Coronary artery (tissue), 2 donors: Measurements from ENCODE around the gene ZNF354C.
"Not testable (repeated sequence)": the region's sequence is repeated elsewhere in the genome, so short reads cannot be mapped to it uniquely, and the experiment has no call there.

Experiments used
- DNase-seq: peaks from one replicate; pipeline ENCODE4 v3.0.0-alpha.2; 2017; ENCODE audit warnings: low spot score
- H3K27ac ChIP-seq, 2 donors: fragments of 200-600 bp; sonication (generic); one replicate each; pipeline ENCODE4 v1.5.1; 2016 to 2019
- H3K4me3 ChIP-seq: fragments of 200-600 bp; sonication (generic); 2 replicates; pipeline ENCODE4 v1.5.1; 2016; ENCODE audit warnings: mild to moderate bottlenecking, moderate library complexity
- TF ChIP-seq, protein P1 (sequence below): fragments of 200-600 bp; sonication (generic); IDR thresholded peaks from one replicate; pipeline ENCODE4 v1.5.1; 2019; ENCODE audit warnings: antibody characterized with exemption

Gene ZNF354C

DNA sequence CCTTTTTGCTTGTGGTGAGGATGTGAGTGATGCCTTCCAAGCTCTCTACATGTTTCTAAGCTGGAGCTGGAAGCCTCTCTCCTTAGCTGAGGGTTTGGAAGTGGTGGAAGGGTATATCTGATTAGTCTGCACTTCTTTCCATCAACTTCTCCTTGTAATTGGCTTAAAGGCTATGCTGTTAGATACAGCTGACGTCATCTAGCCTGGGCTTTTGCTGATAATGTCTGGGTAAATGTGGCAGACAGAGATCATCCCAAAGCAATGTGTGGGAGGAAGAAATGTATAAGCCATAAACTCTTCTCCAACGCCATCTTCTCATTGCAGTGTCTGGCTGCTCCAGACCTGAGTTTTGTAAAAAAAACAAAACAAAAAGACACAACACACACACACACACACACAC lies 29.3 kb downstream of the ZNF354C start:
- no peak overlapping the region for H3K27ac ChIP-seq
- H3K4me3 ChIP-seq, result no peak overlapping the region
- TF ChIP-seq, protein P1, sequence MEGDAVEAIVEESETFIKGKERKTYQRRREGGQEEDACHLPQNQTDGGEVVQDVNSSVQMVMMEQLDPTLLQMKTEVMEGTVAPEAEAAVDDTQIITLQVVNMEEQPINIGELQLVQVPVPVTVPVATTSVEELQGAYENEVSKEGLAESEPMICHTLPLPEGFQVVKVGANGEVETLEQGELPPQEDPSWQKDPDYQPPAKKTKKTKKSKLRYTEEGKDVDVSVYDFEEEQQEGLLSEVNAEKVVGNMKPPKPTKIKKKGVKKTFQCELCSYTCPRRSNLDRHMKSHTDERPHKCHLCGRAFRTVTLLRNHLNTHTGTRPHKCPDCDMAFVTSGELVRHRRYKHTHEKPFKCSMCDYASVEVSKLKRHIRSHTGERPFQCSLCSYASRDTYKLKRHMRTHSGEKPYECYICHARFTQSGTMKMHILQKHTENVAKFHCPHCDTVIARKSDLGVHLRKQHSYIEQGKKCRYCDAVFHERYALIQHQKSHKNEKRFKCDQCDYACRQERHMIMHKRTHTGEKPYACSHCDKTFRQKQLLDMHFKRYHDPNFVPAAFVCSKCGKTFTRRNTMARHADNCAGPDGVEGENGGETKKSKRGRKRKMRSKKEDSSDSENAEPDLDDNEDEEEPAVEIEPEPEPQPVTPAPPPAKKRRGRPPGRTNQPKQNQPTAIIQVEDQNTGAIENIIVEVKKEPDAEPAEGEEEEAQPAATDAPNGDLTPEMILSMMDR, result no peak
- no peak for DNase-seq

DNA sequence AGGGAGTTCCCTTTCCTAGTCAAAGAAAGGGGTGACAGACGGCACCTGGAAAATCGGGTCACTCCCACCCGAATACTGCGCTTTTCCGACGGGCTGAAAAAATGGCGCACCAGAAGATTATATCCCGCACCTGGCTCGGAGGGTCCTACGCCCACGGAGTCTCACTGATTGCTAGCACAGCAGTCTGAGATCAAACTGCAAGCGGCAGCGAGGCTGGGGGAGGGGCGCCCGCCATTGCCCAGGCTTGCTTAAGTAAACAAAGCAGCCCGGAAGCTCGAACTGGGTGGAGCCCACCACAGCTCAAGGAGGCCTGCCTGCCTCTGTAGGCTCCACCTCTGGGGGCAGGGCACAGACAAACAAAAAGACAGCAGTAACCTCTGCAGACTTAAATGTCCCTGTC lies 41.1 kb downstream of the ZNF354C start:
- H3K27ac ChIP-seq, H3K4me3 ChIP-seq, DNase-seq: not testable (repeated sequence)

DNA sequence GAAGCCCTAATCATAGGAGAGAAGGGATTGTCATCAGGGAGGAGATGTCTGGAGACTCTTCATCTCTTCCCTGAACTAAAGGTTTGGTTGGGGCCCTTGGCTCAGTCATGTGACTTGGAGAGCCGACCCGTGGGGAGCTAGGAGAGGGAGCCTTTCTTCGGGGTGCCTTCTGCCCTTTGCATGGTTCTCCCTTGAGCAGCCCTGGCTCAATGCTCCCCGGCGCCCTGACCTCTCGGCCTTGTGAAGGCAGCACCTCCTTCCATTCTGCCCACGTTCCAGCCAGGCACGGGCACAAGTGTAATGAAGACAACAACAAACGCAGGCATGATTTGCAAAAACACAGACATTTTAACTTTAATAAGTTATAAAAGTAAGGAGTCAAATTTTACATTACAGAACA lies 50.4 kb downstream of the ZNF354C start:
- peak; percentile 66 for DNase-seq
- TF ChIP-seq, protein P1, result no peak
- H3K4me3 ChIP-seq, result no peak overlapping the region
- H3K27ac ChIP-seq, result no peak overlapping the region

DNA sequence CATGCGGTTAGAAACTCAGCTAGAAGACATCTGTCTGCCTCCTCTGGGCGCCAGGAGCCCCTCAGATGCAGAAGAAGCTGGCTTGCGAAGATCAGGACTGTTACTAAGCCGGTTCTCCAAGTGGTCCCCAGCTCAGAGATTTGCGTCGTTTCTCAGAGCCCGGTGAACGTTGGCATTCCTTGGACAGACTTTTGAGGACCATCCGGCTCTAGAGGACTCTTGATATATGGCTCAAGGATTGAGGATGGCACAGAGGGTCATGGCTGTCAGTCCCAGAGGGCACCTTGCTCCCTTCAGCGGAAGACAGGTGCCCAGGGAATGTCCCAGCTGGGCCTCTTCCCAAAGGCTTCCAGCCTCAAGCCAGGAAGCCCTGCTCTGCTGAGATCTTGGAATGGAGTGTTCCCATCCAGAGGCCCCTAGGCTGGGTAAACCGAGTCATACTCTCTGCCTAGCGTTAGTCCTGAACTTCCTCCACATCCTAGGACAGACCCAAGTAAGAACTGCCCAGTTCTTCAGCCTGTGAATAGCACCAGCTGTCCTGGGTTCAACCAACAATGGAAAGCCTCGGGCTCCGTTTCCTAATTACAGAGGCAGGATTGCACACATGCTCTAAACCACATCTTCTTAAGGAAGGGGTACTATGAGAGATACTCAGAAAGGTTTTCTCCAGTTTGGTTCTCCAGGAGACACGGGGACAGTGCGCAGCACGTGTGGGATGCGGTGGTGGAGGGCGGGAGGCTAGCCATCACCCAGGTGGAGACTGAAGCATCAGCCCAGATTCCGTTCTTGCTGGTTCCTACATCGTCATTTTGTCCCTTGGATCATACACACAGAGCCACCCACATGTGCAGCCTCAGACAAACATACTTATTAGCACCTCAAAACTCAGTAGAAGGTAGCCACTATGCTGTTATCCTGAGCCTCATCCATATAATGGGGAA lies 51.4 kb downstream of the ZNF354C start:
- H3K27ac ChIP-seq, result no peak overlapping the region
- no peak overlapping the region for H3K4me3 ChIP-seq
- TF ChIP-seq, protein P1, result no peak
- peak; percentile 57 for DNase-seq

DNA sequence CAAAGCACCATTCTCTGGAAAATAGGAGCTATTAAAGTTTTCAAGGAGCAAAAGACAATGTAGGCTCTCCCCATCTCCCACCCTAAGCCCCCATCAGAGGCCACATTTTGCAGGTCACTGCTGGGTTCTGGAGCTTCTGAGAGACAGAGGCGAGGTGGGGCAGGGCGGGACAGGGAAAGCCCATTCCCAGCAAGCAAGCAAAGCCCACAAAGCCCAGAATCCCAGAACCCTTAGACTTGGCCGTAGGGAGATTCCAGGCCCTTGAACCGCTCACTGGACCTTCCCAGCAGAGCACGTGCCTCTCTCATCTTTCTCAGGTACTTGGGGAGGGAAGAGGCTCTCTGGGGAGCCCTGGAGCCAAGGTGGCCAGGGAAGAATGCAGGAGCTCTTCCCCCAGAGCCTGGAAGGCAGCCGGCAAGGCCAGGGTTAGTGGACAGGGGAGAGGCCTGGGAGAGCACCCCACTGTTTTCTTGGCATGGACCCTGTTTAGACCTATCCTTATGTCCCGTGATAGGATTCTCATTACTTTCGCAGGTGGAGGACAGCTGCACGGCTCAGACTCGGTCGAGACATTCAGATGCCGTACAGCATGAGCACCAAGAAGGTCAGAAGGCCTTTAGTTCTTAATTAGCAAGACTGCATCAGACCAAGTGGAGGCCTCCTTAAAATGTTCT lies 52.4 kb downstream of the ZNF354C start:
- no peak for DNase-seq
- TF ChIP-seq, protein P1, result no peak
- no peak overlapping the region for H3K27ac ChIP-seq
- no peak overlapping the region for H3K4me3 ChIP-seq

DNA sequence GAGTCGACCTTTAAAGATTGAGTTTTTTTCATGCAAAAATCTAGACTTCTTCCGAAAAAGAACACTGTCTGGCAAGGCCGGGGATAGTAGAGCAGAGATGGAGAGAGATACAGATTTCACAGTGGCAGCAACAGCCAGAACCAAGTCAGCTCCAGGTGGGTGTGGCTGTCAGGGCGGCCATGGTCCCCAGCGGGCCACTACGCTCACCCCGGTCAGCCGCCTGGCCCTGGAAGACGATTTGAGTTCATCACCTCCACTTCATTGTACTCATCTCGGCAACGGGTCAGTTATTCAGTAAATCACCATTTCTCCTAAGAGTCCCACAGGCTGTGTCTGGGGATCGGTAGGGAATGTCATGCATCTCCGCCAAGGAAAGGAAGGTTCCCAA lies 53.0 kb downstream of the ZNF354C start:
- Histone ChIP-seq H3K27ac (no peak overlapping the region), H3K4me3 (no peak overlapping the region)
- DNase-seq, result no peak
- TF ChIP-seq, protein P1, result no peak

DNA sequence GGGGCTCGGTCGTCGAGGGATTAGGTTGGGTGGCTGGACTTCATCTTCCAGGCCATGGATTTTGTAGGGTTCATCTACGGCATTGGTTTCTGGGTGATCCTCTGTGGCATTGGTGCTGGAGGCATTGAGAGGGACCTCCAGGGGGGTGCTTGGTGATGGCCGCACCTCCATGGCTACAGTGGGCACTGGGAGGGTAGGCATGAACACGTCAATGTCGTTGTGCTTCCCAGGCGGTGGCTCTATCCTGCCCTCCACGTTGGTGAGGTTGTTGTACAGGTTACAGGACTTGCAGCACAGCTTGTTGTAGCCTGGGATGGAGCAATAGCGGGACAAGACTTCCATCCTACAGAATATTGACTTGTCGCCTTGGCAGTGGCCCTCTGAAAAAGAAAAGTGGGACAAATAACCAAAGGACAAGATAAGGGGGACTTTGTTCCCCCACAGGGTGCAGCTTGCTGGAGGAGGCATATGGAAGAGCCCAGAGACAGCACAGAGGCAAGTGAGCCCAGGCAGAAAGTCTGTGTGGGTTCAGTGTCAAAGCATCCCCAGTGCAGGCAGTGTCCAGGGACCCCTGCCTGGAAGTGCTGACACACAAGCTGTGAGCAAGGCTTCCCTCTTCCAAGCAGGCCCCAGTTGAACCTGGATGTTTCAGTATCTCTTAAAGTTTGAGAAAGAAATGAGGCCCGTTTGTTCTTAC lies 53.9 kb downstream of the ZNF354C start:
- DNase-seq, result peak; percentile 43
- no peak overlapping the region for H3K4me3 ChIP-seq
- TF ChIP-seq, protein P1, result no peak
- no peak overlapping the region for H3K27ac ChIP-seq
